Hindlimb muscle (tissue), 1 donor: Measurements from ENCODE around the gene SDHAF3. TPM values are rescaled to one million over a fixed set of nuclear protein-coding genes. Genes with fewer than 3 reads are reported as not detected.
A peak's percentile ranks its signal among the peaks of the same experiment; 100 is the strongest.
"Not testable (repeated sequence)": the region's sequence is repeated elsewhere in the genome, so short reads cannot be mapped to it uniquely, and the experiment has no call there.

ENCODE experiments used
- DNase-seq: peaks from one replicate; pipeline ENCODE4 v3.0.0-alpha.2; 2013
- polyA plus RNA-seq: library from polyadenylated mRNA; unstranded; fragments of 120-200 nt; gene quantifications from one replicate; pipeline ENCODE4 v1.2.1, GENCODE V29; 2013; ENCODE audit not compliant: insufficient read length

SDHAF3 gene
- 25.4 TPM for polyA plus RNA-seq

DNA sequence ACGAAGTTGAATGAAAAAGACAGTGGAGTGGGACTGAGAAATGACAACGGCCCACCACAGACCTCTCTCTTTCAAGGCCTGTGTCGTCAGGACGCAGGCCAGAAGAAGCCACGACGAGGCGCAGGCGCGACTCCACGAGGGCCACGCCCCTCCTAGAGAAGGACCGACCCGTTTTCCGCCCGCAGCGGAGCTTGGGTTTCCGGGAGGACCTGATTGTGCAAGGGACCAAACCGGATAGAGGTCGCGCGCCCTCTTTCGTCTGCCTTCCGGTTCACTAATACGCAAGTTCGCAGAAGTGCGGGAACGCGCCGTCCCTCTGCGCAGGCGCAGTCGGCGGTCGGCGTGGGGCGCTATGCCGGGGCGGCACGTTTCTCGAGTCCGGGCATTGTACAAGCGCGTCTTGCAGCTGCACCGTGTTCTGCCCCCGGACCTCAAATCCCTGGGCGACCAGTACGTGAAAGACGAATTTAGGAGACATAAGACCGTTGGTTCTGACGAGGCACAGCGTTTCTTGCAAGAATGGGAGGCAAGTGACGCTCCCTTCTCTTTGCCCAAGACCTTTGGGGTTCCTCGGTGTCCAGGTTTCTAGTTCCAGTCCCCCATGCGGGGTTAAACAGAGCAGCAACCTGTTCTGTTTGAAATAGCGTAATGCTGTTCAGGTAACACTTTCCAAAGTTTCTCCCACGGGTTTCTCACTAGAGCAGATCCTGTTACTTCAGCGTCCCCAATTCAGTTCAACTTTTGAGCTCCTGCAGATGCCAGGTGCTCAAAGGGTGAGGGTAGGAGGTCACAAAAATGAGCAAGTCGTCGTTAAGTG, at the start of gene SDHAF3:
Gene SDHAF3 (plus strand): TSS at position 327 of the 817 bp plus-strand sequence. CDS start 26 bp downstream, at position 353.
- DNase-seq, result peak; percentile 98

DNA sequence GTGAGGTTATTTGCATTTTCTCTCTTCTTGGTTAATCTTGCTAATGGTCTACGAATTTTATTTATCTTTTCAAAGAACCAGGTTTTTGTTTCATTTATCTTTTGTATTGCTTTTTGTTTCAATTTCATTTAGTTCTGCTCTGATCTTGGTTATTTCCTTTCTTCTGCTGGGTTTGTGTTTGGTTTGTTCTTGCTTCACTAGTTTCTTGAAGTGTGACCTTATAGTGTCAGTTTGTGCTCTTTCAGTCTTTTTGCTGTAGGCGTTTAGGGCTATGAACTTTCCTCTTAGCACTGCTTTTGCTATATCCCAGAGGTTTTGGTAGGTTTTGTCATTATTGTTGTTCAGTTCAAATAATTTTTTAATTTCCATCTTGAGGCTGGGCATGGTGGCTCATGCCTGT, 45.5 kb upstream of the SDHAF3 start:
- not testable (repeated sequence) for DNase-seq

DNA sequence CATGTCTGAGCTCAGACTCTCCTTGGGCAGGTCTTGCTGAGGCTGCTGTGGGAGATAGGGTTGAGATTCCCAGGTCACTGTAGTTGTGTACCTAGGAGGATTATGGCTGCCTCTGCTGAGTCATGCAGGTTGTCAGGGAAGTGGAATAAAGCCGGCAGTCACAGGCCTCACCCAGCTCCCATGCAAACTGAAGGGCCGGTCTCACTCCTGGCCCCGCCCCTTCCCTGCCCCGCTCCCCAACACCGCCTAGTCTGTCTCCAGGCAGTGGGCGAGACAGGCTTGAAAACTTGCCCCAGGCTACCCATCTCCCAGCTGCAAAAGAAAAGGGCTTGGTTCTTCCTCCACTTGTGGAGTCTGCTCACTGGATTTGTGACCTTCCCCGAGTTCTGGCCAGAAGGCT, 41.6 kb upstream of the SDHAF3 start:
- no peak for DNase-seq

DNA sequence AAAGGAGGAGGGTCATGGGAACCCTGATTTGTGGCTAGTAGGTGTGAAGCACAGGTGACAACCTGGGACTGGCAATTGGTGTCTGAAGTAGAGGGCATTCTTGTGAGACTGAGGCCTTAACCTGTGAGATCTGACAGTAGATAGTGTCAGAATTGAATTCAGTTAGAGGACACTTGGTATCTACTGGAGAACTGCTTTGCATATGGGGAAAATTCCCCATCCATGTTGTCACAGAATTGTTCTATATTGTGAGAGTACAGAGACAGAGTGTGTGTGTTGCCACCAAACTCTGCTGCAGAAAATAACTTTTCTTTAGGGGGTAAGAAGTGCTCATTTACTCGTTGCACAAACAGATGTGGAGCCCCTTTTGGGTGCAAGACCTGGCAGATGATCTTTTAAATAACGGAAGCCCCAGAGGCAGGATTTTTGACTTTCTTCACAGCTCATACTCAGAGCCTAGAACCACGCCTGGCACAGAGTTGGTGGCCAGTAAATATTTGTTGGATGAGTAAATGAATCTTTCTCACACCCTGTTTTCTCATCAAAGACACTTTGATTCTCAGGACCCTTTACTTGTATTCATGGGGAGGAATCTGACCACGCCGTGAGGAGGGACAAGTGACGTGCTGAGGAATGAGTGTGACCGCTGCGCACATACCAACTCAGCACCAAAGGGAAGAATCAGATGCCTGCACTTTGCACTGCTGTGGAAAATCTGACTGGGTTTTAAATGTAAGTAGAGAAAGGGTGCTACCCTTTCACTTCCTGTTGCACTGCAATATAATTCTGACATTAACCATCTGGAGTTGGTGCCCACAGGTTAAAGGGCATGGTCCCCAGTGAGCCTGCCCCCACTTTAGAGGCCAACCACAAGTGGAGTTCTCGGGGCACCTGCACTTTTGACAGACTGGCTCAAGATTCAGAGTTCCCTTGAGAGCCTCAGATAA, 39.2 kb upstream of the SDHAF3 start:
- no peak for DNase-seq

DNA sequence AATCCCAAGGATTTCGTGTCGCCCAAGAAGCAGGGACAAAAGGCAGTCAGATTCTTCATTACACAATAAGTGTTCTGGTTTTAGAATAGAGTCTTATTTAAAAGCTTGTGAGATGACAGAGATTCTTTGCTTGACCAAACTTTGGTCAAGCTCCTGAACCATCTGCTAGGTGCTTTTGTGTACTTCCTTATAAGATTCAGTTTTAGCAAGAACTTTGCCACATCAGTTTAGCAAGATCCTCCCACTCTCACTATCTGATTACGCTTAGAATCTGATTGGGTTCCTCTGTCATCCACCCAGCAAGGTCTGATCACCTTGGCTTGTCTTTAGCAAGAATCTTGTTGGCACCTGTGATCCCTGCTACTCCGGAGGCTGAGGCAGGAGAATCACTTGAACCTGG, 38.2 kb upstream of the SDHAF3 start:
- DNase-seq, result no peak

DNA sequence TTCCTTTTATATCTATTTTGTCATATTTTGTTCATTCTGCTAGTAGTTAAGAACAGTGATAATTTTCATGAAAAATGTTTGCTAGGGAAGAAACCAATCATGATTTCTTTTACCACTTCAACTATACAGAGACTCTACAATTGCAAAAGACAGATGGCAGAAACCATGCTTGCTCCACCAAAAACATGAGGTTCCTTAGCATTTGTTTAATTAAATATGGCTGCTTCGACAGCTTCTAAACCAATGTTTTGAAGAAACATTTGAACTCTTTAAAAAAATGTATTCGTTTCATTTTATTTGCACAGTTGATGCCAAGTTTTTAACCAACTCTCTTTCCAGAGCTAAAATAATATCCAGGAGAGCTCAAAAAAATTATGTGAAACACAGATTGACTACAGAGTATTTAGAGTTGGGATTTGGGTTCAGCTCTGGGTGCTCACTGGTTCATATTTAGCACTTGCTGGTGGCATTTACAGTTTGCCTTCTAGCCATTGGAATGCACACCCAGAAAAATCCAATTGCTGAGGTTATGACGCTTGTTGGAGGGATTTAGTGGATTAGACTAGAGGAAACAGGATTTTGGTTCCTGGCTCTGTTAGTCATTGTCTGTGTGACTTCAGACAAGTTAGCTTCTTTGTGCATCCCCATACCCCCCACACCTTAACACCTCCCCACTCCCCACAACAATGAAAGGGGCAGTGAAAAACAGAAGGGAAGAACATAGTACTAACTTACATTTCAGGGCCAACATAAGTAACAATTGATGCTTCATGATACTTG, 35.8 kb upstream of the SDHAF3 start:
- no peak for DNase-seq

DNA sequence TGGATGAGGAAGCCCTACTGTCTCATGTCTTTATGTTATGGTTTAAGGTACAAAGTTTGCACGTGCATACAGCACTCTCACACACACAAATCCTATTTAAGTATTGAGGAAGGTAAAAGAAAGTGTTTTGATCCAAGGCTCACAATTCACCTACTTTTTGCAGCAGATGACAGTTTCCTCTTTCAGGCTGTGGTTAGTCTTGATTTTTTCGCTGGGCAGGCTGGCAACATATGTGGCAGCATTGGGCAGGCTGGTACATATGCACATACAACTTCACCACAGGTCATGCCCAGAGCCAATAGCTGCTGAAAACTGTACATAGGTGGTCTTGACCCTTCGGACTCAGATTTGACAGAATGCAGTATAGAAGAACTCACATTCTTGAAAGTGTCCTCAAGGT, 29.1 kb upstream of the SDHAF3 start:
- DNase-seq, result no peak

DNA sequence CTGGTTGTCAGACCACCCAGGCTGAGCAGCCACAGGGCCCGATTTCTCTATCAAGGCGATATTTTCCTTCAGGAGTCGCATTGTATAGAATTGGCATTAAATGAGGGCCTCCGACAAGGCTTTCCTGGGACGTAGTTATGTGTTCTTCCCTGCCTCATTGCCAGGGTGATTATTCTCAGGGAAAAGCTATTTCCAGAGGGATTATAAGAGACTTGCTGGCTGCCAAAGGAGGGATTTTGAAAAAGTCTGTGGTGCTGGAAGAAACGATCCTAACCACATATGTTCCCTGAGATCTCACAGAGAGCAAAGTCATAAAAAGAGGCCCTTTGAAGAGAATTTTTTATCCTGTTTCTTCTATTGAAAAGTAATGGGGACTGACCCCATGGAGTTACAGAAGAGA, 27.7 kb upstream of the SDHAF3 start:
- no peak for DNase-seq

DNA sequence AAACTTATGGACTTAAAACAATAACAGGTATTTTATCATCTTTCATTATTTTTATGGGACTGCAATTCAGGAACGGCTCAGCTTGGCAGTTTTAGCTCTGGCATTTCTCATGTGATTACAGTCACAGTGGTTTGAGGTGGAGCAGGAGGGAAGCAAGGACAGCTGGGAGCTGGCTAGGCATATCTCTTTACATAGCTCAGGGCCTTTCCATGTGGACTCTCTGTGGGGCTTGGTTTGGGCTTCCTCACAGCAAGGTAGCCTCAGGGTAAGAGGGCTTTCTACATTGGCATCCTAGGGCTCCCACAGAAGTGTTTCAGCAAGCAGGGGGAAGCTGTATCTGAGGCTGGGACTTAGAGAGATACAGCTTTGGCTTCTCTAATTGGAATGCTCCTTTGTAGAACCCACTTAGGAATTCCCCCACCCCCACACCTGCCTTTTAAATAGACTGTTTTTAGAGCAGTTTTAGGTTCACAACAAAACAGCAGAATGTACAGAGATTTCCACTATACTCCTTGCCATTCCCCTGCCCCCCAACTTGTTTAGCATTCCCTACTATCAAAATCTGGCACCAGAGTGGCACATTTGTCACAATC, 26.6 kb upstream of the SDHAF3 start:
- DNase-seq, result no peak

DNA sequence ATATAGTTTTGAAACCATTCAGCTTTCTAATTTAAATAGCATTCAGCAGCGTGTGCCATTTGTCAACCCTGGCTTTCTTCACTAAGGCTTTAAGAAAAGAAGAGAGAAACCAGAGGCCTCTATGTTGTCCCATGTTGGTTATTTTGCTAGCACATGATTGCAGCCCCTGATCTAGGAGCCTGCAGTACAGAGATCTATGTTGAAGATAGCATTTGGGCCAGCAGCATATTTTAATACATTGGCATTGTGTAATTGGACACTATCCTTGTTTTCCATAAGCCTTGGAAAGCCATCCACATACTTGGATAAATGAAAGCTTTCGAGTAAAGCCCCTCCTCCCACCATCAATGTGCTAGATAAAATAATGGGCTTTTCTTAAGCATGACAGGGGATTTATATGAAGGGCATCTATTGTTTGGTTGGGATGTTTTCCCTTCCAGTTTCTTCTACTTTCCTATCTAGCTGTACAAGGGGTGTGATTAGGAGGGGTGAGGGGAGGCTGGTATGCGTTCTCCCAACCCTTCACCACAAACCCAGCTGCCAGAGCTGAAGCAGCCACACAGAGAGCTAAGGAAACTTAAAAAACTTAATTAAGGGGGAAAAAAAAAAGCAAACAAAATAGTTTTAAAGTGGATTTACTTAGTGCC, 23.1 kb upstream of the SDHAF3 start:
- no peak for DNase-seq

DNA sequence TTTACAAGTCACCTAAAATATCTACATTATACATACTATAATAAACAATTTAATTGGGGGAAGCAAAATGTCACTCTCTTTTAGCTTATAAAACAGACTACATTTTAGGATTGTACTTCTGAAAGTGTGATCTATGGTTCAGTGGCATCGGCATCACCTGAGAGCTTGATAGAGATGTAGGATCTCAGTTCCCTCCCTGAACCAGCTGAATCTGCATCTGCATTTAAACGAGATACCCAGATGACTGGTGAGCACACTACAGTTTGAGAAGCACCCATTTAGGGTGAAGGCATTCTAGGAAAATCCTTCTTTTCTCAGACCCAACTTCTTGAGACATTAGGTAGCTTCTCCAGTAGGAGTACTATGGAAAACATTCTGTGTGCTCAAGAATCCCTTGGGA, 21.5 kb upstream of the SDHAF3 start:
- no peak for DNase-seq

DNA sequence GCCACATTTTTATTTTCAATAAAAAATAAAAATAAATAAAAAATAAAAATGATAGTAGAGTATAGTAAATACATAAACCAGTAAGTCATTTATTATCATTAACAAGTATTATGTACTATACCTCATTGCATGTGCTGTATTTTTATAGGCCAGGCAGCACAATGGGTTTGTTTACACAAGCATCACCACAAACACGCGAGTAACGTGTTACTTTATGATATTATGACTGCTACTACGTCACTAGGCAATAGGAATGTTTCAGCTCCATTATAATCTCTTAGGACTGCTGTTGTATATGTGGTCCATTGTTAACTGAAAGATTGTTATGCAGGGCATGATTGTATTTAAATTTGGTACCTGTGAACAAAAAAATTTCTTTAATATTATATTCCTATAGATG, 20.8 kb upstream of the SDHAF3 start:
- DNase-seq, result no peak

DNA sequence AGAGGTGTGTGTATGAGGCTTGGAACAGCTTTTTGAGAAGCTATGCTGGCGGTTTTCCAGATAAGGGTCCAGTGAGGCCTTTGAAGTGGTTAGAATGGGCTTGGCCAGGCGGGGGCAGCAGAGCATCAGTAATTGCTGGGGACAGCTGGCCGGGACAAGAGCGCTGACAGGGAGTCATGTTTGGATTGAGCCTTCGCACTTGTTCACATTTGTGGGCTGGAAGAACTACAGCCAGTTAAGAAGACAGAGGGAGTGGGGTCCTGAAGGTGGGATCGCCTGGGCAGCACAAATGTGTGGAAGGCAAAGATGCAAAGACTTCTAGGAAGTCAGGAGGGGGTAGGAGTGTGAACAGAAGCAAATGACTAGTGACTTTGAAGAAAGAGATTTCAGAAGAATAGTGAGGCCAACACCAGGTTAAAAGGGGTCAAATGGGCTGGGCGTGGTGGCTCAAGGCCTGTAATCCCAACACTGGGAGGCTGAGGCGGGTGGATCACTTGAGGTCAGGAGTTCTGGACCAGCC, 12.7 kb upstream of the SDHAF3 start:
- DNase-seq, result peak; percentile 56

DNA sequence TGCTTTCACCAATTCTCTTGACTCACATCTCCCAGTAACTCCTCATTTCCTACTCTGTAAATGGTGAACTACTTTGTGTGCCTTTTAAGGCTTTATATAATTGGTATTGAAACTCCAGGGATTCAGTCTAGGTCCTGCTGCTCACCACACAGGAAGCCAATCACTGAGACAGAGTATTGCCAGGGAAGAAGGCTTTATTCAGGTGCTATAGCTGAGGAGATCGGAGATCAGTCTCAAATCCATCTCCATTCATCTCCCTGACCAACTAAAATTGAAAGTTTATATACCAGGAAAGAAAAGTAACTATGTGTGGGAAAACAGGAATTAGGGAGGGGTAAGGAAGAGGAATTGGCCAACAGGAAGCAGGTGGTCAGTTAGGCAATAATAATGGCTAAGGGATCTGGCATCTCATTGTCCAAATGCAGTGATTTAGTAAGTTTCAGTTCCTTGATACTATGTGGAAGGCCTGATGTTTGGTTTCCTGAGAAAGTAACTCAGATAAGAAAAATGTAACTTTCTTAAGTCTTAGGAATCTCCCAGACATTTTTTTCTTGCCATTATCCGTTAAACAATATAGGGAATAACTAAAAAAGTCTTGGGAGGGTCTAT, 10.2 kb upstream of the SDHAF3 start:
- DNase-seq, result no peak

DNA sequence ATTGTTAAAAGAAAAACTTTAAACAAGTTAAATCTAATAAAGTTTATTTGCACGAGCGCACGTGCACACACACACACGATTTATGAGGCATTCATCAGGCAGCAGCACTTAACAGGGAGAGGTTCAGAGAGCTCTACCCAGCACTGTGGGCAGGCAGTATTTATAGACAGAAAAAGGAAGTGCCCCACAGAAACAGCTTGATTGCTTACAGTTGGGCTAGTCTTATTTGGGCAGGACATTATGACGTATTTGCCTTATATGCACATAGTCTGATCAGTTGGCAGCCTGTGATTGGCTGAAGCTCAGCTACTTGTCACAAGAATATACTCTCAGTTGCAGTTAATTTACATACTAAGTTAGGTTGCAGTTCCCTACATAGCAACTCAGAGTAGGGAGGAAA, 1.2 kb upstream of the SDHAF3 start:
- no peak for DNase-seq

DNA sequence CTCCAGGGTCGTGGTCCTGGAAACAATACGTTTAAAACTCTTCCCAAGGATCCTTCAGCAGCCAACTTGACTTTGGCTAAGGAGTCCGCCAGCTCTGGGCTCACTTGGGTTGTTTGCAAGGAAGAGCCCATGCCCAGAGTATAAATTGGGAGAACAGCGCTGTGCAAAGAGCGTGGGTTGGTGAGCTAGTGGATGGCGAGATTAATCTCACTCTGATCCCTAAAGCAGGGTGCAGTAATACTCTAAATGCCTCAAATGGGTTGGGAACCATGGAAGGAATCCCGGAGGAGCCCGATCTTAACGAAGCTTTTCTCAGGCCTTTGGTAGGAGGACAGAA, 495 bp upstream of the SDHAF3 start:
- no peak for DNase-seq

DNA sequence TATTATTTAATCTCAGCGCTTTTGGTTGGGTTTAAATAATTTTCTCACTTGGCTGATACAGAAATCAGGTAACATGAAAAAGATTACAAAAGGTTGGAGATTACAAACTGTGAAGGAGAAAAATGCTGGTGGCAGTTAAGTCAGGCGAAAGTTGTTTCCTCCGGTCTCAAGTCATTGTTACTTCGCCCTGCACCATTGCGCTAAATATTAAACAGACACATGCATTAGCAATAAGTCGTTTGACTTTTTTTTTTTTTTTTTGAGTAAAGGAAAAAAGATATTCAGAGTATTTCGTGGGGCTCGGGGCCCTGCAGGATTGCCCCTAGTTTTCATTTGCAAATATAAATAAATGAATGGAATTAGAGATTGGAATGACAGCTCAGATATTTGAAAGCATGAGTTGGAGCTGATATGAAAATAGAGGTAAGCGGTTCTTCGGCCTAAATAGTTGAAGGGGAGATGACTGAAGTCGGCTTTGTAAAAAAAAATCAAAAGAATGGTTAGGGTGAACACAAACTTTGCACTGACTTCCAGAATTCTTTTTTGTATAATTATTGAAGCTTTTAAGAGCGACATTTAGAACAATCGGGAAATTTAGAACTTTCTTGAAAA, 914 bp downstream of the SDHAF3 start:
- no peak for DNase-seq

DNA sequence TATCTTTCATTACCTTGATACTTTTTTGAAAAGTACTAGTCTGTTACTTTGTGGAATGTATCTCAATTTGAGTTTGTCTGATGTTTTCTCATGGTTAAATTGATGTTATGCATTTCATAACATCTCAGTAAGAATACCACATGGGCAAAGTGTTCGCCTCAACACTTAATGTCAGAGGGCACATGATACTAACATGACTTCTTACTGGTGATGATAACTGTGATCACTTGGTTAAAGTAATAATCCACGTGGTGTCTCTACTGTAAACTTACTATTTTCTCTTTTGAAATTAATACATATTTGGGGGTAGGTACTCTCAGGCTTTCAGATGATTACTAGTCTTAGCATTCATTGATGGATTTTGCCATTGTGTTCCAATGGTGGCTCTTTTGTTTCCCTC, 2.2 kb downstream of the SDHAF3 start:
- DNase-seq, result no peak

DNA sequence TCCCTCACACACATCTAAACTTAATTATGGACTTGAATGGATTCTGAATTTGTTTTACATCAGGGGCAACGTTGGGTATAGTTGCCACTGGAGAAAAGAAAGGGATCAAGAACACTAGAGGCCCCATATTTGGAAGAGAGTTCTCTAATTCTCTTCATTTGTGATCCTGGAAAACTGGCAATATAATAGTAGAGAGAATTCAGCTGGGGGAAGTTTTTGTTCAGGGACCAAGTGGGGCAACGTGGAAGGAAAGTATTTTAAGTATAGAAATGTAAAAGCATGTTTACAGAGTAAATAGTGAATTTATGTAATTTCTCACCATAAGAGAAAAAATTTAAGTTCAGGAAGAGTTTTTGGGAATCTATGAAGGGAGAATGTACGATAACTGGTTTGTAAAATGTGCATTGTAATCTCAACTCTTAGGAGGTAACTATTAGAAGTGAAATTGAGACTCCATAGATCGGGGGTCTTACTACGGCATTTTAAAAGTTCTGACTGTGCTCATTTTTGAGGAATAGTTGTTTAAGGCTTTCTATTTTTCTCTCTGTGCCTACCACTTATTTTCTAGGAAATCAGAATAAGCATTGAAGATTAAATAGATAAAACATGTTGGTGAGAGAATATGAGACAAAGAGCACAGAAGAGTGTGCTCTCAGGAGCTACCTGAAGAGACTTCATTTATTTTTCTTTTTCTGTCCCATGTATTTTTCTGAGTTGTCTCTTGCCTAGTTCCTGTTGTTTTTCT, 3.4 kb downstream of the SDHAF3 start:
- no peak for DNase-seq

DNA sequence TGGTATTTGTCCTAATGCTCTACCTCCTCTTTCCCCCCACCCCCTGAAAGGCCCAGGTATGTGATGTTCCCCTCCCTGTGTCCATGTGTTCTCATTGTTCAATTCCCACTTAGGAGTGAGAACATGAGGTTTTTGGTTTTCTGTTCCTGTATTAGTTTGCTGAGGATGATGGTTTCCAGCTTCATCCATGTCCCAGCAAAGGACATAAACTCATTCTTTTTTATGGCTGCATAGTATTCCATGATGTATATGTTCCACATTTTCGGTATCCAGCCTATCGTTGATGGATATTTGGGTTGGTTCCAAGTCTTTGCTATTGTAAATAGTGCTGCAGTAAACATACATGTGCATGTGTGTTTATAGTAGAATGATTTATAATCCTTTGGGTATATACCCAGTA, 5.6 kb downstream of the SDHAF3 start:
- DNase-seq, result not testable (repeated sequence)
